ENCODE measurements around the gene ROR1.

The ROR1 gene

GRCh38 chr1:63887809-63888208, 114.0 kb downstream of the ROR1 start:
- no peak overlapping the region for H3K4me3 ChIP-seq (ENCODE audit: low read length)
- TF ChIP-seq, protein P1, sequence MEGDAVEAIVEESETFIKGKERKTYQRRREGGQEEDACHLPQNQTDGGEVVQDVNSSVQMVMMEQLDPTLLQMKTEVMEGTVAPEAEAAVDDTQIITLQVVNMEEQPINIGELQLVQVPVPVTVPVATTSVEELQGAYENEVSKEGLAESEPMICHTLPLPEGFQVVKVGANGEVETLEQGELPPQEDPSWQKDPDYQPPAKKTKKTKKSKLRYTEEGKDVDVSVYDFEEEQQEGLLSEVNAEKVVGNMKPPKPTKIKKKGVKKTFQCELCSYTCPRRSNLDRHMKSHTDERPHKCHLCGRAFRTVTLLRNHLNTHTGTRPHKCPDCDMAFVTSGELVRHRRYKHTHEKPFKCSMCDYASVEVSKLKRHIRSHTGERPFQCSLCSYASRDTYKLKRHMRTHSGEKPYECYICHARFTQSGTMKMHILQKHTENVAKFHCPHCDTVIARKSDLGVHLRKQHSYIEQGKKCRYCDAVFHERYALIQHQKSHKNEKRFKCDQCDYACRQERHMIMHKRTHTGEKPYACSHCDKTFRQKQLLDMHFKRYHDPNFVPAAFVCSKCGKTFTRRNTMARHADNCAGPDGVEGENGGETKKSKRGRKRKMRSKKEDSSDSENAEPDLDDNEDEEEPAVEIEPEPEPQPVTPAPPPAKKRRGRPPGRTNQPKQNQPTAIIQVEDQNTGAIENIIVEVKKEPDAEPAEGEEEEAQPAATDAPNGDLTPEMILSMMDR (conservative IDR thresholded peaks at IDR 0.05; ENCODE audit: low read depth, low read length), result no peak
- DNase-seq (ENCODE audit: low read depth), result no peak

GRCh38 chr1:63888984-63889383, 115.2 kb downstream of the ROR1 start:
- H3K4me3 ChIP-seq (ENCODE audit: low read length), result no peak overlapping the region
- TF ChIP-seq, protein P1 (conservative IDR thresholded peaks at IDR 0.05; ENCODE audit: low read depth, low read length), result no peak
- no peak for DNase-seq (ENCODE audit: low read depth)

DNA sequence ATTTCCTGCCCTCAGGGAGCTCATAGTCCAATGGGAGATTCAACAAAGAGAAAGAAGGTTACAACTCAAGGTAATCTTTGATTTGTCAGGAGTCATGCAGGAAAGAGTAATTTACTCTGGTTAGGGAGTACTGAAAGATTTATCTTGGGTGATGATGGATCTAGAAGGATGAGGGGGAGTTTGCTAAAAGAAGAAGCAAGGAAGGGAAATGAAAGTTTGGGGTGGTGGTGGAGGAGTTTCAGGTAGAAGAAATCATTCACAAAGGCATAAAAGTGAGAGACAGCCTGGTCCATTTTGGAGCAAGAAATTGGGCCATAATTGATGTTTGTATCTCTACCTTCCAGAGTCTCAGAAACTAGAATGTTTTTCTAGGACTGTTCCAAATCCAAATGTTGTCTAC, 116.7 kb downstream of the ROR1 start:
- no peak for DNase-seq (ENCODE audit: low read depth)
- no peak overlapping the region for H3K4me3 ChIP-seq (ENCODE audit: low read length)
- TF ChIP-seq, protein P1 (conservative IDR thresholded peaks at IDR 0.05; ENCODE audit: low read depth, low read length), result no peak

DNA sequence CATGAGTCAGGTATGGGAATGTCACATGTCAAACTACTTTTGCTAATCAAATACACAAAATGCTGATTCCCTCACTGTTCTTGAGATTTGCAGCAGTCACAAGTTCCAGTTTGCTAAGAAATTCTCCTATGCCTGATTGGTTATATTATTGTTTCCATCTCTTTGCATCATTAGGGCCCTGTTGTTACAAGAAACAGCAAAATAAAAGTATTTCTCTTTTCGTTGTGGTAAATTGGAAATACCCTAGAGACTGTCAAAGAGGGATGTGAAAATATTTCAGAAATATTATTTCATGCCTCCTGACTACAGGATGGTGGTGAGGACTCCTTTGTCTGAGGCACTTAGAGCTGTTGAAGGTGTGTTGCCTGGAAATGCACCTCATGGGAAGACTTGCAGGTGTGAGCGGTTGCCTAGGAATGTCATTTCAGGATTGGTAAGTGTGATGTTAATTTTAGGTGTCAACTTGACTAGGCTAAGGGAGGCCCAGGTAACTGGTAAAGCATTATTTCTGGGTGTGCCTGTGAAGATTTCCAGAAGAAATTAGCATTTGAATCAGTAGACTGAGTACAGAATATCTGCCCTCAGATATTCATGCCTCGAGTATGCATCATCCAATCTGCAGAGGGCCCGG, 117.4 kb downstream of the ROR1 start:
- TF ChIP-seq, protein P1 (conservative IDR thresholded peaks at IDR 0.05; ENCODE audit: low read depth, low read length), result no peak
- H3K4me3 ChIP-seq (ENCODE audit: low read length), result no peak overlapping the region
- DNase-seq (ENCODE audit: low read depth), result no peak

DNA sequence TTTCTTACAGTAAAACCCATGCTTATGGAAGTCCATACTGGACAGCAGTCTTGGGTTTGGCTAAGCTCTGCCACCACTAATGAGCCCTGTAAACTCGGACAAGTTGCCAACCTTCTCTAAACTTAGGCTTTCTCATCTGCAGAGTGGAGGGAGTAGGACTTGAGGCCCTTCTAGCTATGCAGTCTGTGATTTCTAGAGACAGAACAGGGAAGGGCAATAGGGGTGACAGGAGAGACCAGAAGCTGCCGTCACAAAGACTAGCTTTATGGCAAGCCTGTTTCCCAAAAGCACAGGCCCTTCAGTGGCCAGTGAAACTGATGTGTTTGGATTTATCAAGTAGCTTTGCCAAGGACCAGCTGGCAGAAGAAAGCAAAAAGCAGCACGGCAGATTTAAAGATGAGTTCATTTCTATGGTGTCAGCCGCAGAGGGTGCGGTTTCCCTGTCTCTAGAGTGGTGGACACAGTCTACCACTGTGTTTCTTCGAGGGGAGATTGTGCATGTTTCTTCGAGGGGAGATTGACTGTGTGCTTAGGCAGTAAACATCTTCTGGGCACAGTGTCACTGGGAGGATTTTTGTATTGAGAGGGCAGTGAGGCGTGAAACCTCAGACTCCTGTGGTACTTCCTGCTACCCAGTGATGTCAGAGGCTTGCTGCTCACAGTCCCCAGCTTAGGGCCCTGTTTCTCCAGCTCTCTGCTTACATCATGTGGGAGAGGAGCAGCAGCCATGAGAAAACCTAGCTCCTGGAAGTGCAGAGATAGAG, 119.0 kb downstream of the ROR1 start:
- TF ChIP-seq, protein P1 (conservative IDR thresholded peaks at IDR 0.05; ENCODE audit: low read depth, low read length), result no peak
- no peak overlapping the region for H3K4me3 ChIP-seq (ENCODE audit: low read length)
- peak; percentile 85 for DNase-seq (ENCODE audit: low read depth)

DNA sequence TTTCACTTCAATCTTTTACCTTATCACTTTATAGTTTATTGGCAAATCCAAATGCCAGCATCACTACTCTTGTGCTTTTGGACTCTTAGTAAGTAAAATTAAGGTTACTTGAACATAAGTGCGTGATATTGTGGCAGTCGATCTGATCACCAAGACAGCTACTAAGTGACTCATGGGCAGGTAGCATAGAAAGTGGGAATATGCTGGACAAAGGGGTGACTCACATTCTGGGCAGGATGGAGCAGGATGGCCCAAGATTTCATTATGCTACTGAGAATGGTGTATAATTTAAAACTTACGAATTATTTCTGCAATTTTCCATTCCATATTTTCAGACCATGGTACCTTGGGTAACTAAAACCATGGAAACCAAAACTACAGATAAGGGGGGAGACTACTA, 120.2 kb downstream of the ROR1 start:
- TF ChIP-seq, protein P1 (conservative IDR thresholded peaks at IDR 0.05; ENCODE audit: low read depth, low read length), result no peak
- no peak overlapping the region for H3K4me3 ChIP-seq (ENCODE audit: low read length)
- DNase-seq (ENCODE audit: low read depth), result no peak
